ENCODE data around the gene CDH2.
"Not testable (repeated sequence)": the region's sequence is repeated elsewhere in the genome, so short reads cannot be mapped to it uniquely, and the experiment has no call there.

The CDH2 gene

DNA sequence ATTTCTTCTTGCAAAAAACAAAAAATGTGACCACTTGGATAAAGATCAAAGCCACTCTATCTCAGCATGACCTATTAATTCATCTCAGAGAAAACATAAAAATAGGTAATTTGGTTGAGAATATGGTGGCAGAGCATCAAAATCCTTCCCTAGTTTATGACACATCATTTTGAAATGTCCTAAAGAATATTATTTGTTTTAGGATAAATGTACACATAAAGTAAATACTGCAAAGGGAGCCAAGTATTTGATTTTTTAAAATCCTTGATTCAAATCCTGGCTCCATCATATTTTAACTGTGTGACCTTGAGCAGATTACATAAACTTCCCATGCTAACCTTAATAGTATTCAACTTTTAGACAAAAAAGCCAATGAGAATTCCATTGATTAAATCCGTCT lies 206.6 kb downstream of the CDH2 start:
- DNase-seq: no peak

DNA sequence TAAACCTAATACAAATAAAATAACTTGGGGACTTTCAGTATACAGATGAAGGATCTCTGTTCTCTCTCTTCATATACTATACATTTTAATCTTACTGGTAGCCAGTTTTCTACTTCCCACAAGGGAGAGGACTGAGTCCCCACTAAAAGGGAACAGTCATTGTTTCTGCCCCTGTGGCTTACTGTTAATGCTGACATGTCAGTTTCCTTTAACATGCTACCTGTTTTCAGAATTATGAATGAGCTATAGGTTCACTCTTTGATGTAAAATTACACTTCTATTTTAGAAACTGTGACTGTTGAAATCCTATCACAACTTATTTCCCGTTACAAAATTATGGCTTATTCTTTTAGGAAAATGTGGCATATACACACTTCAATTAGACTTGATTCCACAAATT lies 207.7 kb downstream of the CDH2 start:
- DNase-seq: no peak

DNA sequence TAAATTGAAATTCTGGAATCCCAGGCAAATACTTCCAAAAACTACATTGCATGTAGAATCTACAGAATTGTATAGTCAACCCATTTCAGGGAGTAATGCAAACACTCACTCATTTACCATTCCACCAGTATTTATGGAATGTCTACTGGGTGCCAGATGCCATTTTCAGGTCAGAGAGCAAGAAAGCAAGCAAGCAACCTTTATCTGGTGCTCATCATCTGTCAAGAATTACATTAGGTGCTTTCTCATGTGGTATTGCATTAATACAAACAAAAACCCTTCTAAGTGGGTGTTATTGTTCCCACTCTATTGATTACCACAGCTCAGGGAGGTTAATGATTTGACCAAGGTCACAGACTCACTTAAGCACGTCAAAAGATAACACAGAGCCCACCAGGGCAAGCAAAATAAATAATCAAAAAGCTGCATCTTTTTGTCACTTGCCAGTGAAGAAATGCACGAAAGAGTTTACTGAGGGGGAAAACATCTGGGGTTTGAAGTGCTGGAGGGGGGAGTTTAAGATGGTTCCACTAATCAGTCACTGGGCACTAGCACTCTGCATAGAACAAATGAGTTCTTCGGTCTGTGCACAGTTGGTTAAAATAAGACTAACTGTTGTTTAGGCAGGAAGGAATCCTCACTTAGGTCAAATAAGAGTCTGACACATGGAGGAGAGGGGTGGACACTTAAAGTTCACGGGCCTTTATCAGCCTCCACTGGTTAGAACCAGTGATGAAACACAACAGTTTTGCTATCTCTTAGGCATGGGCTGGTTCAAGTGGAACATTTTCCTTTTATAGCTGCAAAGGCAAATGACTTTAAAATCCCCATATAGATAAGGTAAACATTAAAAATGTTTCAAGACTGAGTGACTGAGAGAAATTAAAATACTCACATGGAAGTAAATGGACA lies 208.8 kb downstream of the CDH2 start:
- no peak for DNase-seq

DNA sequence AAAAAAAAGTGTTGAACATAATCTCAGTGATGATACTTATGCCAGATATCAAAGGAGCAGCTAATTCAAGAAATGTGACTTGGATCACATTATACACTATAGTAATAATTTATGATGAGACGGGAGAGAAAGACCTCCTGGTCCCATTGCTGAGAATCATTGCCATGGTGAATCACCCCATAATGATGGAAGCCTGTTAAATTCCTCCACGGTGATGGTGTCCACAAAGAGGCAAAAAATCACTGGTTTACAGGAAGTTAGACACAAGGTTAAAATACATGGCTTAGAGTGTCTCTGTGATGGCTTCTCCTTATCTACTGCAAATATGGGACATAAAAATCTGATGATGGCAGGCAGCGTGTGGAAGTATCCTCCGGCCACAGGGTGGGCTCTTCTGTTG lies 210.0 kb downstream of the CDH2 start:
- DNase-seq: no peak

DNA sequence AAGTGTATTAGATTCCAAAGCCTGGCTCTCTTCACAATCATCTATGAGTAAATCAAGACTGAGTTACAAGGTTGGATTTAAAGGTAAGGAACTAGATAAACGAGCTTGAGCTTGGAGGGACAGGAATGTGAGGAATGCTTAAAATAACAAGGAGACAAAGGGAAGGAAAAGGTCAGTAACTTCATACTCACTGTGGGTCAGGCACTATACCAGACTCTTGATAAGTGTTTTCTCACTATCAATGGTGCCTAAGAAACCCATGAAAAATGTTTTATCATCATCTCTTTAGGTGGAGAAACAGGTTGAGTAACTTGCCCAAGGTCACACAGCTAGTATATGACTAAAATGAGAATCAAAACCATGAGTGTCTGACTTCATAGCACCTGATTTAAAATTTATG lies 212.1 kb downstream of the CDH2 start:
- DNase-seq: no peak

DNA sequence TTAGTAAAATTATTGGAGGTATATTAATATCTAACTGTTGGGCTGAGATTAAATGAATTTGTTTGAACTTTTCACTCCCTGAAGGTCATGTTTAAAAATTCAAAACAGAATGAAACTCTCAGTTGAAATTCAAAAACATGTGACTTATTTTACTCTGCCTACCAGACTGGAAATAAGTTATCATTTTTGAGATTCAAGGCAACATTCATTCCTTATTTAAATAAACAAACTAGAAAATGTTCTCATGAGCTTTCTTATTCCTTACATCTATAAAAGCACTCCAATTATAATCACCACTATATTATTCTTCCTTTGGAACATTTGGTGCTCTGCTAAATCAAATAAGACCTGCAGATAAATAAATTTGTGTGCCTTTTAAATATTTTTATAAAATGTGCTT lies 217.8 kb downstream of the CDH2 start:
- DNase-seq: no peak

DNA sequence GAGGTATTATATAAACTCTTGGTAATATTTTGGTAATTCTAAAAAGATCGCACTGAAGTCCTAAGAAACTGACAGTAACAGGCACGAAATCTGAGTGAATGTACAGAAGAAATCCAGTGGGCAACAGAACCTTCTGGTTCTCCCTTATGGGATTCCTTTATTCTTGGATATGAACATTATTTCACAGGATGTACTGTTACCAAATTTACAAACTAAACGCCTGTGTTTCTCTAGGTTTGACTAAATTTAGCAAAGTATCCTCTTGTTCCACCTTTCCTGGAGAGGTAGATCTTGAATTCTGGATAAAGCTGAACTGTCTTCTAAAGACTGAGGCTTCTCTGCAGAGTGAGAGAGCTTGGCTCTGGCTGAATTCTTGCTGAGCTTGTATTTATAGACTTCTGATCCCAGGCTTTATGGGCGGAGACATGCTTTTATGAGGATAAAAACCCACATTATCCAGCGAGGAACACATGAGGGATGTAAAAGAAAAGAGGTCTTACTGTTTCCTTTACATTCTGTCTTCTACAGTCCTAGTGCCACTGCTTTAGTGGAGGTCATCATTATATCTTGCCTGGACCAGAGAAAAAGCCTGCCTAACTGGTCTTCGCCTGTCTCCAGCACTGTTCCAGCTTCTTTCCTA lies 220.8 kb downstream of the CDH2 start:
- DNase-seq: no peak

DNA sequence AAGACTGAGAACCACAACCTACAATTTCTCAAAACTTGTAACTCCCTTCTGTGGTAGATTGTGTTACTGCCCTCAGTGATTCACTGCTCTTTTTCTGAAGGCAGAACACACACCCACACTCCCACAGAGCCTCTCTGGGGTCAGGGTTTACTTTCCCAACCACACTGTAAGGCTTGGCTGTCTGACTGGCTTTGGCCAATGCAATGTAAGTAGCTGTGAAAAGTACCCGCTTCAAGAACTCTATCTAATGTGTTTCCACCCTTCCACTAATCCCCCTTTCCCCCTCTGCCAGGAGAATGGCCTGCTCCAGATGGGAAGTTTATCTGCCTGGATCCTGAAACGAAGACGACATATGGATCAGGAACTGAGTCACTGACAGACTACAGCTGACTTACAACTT lies 222.7 kb downstream of the CDH2 start:
- no peak for DNase-seq

DNA sequence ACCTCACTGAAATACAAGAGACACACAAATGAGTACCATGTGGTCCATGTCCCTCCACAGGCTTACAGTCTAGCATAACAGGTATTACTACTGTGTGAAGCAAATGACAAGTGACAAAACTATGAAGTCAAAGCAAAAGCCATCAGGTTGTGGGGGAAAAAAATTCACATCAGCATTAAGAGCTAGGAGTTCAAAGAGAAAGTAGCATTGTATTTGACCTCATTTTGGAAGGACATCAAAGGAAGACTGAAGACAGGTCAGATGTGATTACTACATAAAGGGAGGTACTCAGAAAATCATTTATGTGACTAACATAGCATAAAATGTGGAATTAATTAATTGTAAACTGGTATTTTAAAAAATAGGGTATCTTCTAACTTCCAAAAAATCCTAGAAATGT lies 224.2 kb downstream of the CDH2 start:
- DNase-seq: no peak

DNA sequence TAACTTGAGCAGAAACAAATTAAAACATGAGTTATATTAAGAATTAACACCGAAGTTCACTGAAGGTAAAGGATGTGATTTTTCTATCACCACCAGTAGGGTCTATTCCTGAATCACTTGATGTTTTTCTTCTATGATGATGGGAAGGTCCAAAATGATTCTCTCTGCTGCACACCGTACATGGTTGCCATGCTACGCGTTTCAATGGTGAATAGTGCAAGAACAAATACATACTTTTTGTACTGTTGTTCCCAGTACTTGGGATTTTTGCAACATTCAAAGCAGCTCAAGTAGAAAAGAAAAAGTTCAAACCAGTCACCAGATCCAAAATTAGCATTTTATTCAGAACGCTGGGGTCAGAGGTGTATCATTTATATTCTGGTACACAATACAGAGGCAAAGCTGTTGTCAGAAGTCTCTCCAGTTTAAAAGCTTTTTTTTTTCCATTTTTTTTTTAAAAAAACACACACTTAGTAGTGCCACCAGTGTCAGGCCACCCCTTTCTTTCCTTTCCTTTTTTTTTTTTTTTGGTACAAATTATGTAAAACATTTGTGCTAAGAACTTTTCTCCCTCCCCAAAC lies 226.2 kb downstream of the CDH2 start:
- DNase-seq: no peak

DNA sequence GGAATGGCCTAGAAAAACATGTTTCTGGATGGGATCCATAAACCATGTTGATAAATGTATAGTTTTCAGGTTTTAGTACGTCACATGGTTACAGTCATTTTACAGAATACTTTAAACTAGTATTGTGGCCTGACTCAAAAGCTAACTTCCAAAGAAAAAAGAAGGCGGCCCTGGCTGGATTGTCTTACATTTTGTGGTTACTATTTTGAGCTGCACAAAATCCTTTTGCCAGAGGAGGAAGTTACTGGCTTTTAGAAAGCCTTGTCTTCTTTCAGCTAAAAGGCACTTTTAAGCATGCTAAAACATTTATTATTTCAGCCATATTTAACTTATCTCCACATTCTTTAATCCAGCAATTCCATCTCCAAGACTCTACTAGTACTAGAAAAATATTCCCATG lies 227.9 kb downstream of the CDH2 start:
- DNase-seq: no peak

DNA sequence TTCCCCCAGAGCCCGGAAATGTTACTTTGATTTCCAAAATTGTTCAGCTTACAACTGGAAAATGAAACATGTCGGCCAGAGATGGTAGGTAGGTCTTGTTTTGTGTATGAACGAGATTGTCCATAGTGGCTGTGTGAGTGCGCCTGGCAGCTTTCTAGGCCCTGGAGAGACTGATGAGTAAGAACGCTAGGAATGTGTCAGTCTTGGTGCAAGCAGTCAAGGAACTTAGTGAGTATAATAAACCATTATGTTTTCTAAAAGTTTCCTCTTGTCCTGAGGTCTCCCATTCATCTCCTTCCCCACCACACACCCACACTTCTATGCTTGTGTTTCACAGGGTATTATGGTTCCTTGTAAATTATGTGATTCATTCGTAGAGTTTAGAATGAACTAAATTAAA lies 234.2 kb downstream of the CDH2 start:
- no peak for DNase-seq

DNA sequence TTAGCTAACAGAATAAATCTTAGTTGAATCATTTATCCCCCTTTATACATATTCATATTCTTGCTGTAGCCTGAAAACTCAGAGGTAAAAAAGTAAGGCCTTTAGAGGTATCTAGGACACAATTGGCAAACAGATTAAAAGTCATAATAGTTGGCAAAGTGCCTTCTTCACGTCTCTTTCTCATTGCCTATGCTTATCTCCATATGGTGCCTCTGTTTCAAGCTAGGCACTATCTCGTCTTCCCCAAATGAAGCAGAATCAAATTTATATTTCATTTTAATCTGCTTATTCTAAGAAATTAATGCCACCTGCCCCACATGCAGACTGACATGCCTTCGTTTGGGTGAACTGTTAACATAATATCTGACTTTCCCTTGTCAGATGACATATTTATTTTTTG lies 245.4 kb downstream of the CDH2 start:
- no peak for DNase-seq

DNA sequence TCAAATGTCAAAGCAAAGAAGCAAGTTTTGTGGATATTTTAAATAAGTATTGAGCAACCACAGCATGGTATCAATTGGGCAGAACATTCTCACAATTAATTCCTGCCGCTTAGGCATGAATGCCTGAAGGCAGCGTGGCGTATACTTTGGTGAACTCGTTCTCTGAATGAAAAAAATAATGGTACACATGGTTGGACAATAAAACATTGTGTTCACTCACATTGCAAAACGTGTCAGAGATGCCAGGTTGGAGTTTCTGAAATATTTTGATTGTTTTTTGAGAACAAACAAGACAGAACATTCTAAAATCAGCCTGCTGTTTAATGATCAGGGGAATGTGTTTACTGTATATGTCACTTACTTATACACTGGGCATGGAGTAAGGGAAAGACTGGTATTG lies 254.2 kb downstream of the CDH2 start:
- DNase-seq: no peak

DNA sequence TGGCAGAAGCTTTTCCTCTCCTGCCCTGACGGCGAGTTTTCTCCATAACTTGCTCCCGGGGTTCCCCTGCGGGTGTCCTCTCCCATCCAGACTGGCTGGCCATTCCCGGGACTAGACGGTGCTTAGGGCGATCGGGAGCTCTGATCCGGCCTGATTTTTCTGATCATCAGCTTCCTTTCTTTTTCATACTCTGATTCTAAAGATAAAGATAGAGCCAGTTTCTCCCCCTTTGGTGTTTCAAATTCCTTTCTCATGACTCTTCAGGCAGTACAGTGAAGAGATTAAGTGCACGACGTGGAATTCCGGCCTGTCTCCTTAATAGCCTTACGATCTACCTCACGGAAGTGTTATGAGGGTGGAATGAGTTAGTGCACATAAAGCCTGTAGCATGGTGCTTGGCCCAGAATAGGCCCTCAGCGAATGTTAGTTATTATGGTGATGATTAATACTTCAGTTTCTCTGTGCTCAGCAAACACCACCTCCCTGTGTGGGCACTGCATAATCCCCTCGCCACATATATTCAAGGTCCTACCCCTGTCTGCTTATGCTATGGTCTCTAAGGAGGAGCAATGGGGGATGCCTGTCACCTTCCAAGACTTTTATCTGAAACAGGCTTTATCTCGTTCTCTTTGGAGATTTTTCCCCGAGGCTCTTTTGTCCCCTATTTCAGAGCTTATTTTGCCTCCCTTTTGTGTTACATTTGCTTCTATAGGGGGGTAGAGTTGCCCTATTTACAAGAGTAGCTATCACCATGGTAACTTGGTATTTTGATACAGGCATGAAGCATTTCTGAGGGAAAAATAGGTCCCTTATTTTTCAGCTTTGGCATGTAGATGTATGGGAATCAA lies 254.8 kb downstream of the CDH2 start:
- no peak for DNase-seq

DNA sequence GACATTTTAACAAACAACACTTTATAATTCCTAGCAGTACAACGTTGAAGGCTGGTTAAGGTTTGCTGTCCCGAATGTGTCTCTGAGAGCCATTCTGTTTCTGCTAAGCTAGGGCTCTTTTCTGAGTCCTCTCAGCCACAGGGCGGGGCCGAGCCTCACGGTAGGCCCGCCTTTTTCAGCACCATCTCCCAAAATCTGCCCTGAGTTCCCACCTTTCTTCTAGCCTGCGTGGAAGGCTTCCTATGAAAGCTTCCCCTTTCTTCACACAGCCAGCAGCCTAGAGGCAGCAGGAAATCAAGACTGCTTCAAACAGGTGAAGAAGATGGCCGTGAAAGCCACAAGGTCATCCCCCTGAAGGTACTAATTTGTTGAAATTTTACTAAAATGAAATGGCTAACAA lies 255.5 kb downstream of the CDH2 start:
- no peak for DNase-seq

DNA sequence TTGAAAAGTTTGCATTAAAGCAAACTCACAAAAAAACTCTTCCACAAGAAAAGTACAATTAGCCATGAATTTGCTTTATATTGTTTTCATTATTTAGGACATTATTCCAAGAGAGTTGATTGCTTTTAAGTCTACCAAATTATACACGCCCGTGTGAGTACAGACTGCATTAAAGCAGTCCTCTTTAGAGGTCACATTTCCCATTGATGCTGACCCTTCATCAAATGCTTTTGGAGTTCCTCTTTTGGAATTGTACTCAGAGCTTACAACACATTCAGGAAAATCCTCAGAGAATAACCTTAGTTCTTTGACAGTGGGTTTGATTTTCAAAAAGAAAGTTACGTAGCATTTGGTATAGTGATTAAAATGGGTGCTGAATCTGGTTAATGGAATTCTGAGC lies 256.1 kb downstream of the CDH2 start:
- DNase-seq: no peak

DNA sequence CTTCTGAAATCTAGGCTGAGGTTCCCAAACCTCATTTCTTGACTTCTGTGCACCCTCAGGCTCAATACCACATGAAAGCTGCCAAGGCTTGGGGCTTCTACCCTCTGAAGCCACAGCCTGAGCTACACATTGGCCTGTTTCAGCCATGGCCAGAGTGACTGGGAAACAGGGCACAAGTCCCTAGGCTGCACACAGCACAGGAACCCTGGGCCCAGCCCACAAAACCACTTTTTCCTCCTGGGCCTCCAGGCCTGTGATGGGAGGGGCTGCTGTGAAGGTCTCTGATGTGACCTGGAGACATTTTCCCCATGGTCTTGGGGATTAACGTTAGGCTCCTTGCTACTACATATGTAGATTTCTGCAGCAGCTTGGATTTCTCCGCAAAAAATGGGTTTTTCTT lies 270.7 kb downstream of the CDH2 start:
- DNase-seq: not testable (repeated sequence)

DNA sequence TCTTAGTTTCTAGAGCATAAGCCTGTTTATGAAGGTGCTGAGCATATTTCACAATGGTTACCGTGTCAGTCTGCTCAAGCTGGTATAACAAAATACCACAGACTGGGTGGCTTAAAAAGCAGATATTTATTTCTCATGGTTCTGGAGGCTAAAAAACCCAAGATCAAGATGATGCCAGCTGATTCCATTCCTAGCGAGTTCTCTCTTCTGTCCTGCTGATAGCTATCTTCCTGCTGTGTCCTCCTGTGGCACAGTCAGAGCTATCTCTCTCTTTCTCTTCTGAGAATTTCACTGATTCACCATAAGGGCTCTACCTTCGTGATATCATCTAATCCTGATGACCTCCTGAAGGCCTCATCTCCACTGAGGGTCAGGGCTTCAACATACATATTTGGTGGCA lies 273.0 kb downstream of the CDH2 start:
- no peak for DNase-seq

DNA sequence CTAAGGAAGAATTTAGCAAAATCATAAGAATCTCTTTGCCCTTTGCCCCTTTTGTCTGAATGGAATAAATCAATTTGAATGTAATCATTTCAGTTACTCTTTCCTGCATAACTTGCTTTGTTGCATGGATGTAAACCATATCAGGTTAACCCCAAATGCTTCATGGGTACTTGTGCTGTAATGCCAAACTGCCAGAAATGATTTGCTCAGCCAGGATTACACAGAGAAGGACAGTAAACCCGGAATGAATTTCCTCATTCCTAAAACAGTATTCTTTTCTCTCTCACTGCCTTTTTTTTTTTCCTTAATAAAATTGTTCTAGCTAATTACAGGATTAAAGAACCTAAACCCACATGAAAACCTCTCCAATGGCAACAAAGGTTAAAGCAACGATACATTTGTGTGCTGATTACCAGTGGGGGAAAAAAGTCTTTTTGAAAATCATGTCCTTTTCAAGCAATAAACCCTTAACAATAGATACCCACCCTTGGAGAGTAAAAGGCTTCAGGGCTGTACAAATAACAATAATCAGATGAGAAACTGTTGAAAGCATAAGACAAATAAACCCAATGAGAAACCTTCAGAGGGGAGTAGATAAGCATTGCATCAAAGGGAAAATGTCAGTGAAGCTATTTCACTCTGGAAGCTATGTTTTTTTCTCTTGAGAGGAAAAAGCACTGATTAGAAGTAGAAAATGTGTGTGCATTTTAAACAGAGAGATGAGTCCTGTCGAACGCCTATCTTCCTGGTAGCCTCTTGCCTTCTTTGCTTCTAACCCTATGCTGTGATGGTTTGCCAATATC lies 275.3 kb downstream of the CDH2 start:
- no peak for DNase-seq
